Globus pallidus (tissue), 1 donor: ENCODE measurements around the gene GRIK4.
A peak's percentile ranks its signal among the peaks of the same experiment; 100 is the strongest.

Experiments used
- DNase-seq: peaks from one replicate; pipeline ENCODE4 v3.0.0-alpha.2; 2015; ENCODE audit warnings: low spot score

The GRIK4 gene

DNA sequence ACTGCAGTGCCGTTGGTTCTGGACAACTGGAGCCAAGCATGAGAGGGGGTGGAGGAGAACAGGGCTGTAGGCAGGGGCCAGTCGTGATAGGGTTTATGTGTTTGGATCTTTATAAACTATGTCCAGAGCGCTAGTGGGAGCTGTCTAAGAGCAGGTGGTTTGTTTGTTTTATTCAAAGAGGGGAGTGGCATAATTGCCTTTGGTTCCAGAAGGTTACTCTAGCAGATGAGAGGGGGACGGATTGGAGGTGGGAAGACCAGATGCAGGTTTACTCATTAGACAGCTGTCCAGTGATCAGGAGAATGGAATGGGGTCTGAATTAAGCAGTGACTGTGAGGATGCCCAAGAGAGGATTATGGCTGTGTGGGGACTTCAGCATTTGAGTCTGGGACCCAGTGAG is 403.1 kb downstream of the GRIK4 start:
- DNase-seq: no peak

GRCh38 chr11:120917559-120918239 is 406.2 kb downstream of the GRIK4 start:
- no peak for DNase-seq

DNA sequence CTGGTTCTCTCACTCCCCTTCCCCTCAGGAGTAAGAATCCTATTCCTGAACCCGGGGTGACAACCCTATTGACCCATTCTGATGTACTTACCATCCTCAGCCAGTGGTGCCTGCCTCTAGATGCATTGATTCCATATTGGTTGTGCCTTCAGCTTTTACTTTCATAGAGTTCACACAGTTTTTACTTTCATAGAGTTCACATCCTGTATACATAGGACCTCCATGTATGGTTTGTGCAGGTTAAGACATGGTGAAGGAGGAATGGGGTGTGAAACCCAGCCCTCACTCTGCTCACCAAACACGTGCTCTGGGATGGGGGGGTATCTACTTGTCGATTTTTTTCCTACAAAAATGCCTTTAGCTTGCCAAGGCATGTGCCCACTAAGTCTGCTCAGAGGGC is 406.7 kb downstream of the GRIK4 start:
- no peak for DNase-seq

- DNase-seq: no peak
Measured at GRCh38 chr11:120919045-120919444, 407.5 kb downstream of the GRIK4 start.

GRCh38 chr11:120919566-120919965 is 408.0 kb downstream of the GRIK4 start:
- DNase-seq: no peak

- DNase-seq: no peak
Measured at GRCh38 chr11:120923866-120924508, 412.4 kb downstream of the GRIK4 start.

GRCh38 chr11:120925944-120926343 is 414.4 kb downstream of the GRIK4 start:
- no peak for DNase-seq

GRCh38 chr11:120928627-120929026 is 417.1 kb downstream of the GRIK4 start:
- no peak for DNase-seq

- DNase-seq: no peak
Measured at GRCh38 chr11:120929090-120929489, 417.5 kb downstream of the GRIK4 start.

DNA sequence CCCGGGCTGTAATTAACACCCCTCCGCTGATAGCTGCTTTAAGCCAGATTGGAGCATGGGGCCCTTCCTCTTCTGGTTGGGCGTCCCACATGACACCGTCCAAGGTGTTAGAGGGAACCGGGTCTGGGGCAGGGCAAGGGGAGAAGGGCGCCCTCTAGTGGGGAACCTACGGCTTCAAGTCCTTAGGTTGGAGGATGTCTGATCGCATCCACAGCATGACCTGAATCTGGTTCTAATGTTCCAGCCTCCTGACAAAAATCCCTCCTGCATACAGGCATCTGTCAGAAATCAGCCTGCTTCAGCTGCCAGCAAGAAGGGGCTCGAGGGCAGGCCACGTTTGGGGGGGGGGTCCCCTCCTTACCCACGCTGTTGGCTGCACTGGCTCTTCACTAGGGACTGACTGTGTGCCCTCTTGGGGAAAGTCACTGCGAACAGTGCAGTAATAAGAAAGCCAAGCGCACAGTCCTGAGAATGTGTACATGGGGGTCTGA is 418.2 kb downstream of the GRIK4 start:
- peak; percentile 51 for DNase-seq

DNA sequence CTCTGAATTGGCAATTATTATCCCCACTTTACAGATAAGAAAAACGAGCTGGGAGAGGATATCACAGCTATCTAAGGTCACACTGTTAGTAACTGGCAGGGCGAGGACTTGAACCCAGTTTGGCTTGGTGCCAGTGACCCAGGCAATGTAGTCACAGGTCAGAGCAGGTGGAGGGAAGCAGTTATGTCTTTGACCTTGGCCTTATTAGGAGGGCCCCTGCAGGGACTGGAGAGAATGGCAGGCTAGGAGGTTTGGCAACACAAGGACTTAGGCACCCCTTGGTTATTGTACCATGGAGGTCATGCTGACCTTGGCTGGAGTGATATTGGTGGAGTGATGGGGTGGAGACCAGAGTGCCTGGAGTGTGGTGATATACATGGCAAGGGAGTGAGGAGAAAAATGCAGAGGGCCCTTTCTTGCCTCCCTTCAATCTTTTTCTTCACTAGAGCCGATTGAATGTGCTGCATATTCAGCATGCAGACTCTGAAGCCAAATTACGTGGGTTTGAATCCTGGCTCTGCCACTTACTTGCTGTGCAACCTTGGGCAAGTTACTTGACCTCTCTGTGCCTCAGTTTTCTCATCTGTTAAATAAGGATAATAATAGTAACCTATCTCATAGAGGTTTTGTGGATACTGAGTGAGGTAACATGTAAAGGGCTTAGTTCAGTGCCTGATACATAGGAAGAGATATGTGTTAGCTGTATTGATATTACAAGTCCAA is 419.7 kb downstream of the GRIK4 start:
- DNase-seq: no peak

- DNase-seq: no peak
Measured at GRCh38 chr11:120932305-120932915, 420.9 kb downstream of the GRIK4 start.

GRCh38 chr11:120936356-120936755 is 424.8 kb downstream of the GRIK4 start:
- DNase-seq: no peak

DNA sequence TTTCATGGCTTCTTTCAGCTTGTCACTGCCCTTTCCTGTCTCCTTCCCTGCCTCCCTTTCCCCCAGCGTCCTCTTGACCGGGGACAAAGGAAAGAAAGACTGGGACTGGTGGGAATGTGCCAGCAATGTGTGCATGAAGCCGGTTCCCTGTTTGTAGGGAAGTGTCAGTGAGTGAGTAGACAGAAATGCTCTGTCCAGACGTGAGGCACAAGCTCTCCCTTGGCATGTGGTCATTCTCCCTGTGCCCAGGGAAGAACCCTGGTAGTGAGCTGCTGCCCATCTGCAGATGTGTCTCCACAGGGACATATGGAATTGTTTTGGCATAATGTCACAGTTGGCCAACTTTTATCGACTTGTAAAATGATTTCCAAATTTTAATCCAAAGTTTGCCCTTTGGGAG is 426.0 kb downstream of the GRIK4 start:
- DNase-seq: no peak

GRCh38 chr11:120938260-120938659 is 426.7 kb downstream of the GRIK4 start:
- DNase-seq: no peak

DNA sequence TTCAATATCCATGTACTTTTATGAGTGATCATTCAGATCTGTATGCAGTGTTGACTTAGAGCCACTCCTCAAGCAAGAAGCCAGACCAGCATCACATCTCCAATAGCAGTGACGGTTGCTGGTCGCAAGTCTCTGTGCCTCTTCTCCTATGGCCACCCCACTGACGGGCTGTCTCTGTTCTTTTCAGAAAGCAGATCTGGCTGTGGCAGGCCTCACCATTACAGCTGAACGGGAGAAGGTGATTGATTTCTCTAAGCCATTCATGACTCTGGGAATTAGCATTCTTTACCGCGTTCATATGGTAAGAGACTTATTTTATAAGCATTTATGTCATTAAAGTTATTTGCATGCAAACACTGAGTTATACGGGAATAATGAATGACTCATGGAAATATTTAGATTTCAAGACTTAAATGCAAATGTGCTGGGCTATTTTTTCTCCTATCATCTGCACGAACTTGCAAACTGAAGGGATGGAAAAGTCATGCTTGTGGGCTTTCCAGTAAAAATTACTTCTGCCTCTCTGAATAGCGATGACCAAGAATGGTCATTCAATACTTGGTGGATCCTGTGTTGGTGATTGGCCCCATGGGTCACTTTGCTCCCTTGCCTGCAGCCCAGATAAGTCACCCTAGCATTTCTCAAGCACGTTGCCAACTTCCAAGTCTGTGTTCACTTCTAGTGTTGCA is 428.8 kb downstream of the GRIK4 start:
- no peak for DNase-seq

DNA sequence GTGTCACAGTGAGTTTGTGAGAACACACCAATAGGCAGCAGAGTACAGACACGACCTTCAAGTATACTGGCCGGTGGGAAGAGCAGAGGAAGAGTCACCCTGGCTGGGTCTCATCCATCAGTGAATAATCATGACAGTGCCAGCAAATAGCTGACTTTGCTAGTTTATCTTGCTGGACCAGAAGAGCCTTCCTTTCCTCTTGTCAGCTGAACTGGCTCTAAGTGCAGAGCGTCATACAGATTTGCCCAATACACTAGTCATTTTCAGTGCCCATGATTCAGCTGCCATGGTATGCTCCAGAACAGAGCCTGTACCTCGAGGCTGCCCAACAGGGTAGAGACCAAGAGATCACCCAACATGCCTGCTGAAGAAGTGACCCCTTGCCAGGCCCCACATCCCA is 429.5 kb downstream of the GRIK4 start:
- no peak for DNase-seq

DNA sequence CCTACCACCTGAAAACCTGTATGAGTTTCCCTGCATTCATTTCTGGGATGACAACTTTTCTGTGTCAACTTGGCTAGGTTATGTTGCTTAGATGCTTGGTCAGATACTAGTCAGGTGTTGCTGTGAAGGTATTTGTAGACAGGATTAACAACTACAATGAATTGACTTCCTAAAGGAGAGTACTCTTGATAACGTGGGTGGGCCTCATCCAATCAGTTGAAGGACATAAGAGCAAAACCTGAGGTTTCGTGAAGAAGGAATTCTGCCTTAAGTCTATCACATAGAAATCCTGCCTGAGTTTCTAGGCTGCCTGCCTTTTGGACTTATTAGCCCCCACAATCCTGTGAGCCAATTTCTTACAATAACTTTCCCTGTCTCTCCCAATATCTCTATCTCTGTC is 431.2 kb downstream of the GRIK4 start:
- DNase-seq: no peak

GRCh38 chr11:120945042-120945441 is 433.5 kb downstream of the GRIK4 start:
- no peak for DNase-seq

- DNase-seq: peak; percentile 55
Measured at GRCh38 chr11:120950880-120951279, 439.3 kb downstream of the GRIK4 start.

- peak; percentile 84 for DNase-seq
Measured at GRCh38 chr11:120952461-120953434, 441.2 kb downstream of the GRIK4 start.
